Left lung (tissue), 10 donors: ENCODE measurements around the gene NUAK1. TPM values are rescaled to one million over a fixed set of nuclear protein-coding genes. Genes with fewer than 3 reads are reported as not detected.

ENCODE experiments used
- ATAC-seq: fragments of 200-7000 bp; cut with Tn5 transposase; one replicate; pipeline ENCODE4 v1.9.1; 2020; ENCODE audit warnings: moderate library complexity
- DNase-seq, 4 donors: peaks; one replicate each; pipeline ENCODE4 v3.0.0-alpha.2; 2013 to 2020
- H3K27ac ChIP-seq, 2 donors: fragments of 200-600 bp; sonication (generic) in 1 of 2; one replicate each; pipeline versions ENCODE4 v1.5.0 to v1.8.0; 2020 to 2021
- H3K27me3 ChIP-seq, 2 donors: fragments of 200-600 bp; sonication (generic) in 1 of 2; one replicate each; pipeline versions ENCODE4 v1.5.0 to v1.8.0; 2020 to 2021
- H3K36me3 ChIP-seq, 2 donors: fragments of 200-600 bp; sonication (generic) in 1 of 2; one replicate each; pipeline versions ENCODE4 v1.5.0 to v1.8.0; 2020 to 2021
- H3K4me1 ChIP-seq, 2 donors: fragments of 200-600 bp; one replicate each; pipeline ENCODE4 v1.8.0; 2021
- H3K4me3 ChIP-seq, 2 donors: fragments of 200-600 bp; sonication (generic) in 1 of 2; one replicate each; pipeline versions ENCODE4 v1.5.0 to v1.8.0; 2020 to 2021; ENCODE audit warnings: mild to moderate bottlenecking in 1 of 2
- H3K9me3 ChIP-seq, 2 donors: fragments of 200-600 bp; sonication (generic) in 1 of 2; one replicate each; pipeline versions ENCODE4 v1.5.0 to v1.8.0; 2020 to 2021
- CTCF ChIP-seq, 2 donors: fragments of 200-600 bp; sonication (generic) in 1 of 2; IDR thresholded peaks; one replicate each; pipeline versions ENCODE4 v1.5.0 to v1.8.0; 2021; ENCODE audit warnings: antibody characterized with exemption in 2 of 2
- intact Hi-C, 2 donors: fragments of 100-400 bp; cut with DNase I; formaldehyde crosslinking; loops; one replicate each; pipeline versions ENCODE4 v1.11.2 to v1.14.2; 2022
- polyA plus RNA-seq, 6 donors: library from polyadenylated mRNA; unstranded; fragments of 120-200 nt; gene quantifications; one replicate each; pipeline ENCODE4 v1.2.1, GENCODE V29; 2013; ENCODE audit not compliant: insufficient read length in 6 of 6
- total RNA-seq, 2 donors: library from RNA; stranded (reverse); fragmentation: NEBNext Ultra II Directional; extraction: Animal tissue kit (Norgen Biotek cat#: 25700); gene quantifications; one replicate each; pipeline ENCODE4 v1.2.1, GENCODE V29; 2021
- donor health status: DM: no; HTN: yes; CAD: no.
- donor health status: DM: no; HTN: no; CAD: no.

Gene NUAK1
- total and polyA plus RNA-seq, 8 donors = 6.5 to 11.7 (median 8.1) TPM

GRCh38 chr12:106098691-106099200 is 40.0 kb downstream of the NUAK1 start:
- DNase-seq = no peak
- H3K9me3 ChIP-seq = no peaks in the 10 kb centered on the region
- ATAC-seq = no peak
- no peaks in the 10 kb centered on the region for H3K4me1 ChIP-seq
- H3K27me3 ChIP-seq = no peaks in the 10 kb centered on the region
- no peak for TF ChIP-seq CTCF (IDR thresholded peaks at IDR 0.05)
- no peak overlapping the region for H3K4me3 ChIP-seq
- intact Hi-C loops = no loop called here
- no peaks in the 10 kb centered on the region for H3K36me3 ChIP-seq
- H3K27ac ChIP-seq = no peak overlapping the region

- Histone ChIP-seq H3K27me3 (no peaks in the 10 kb centered on the region), H3K36me3 (no peaks in the 10 kb centered on the region), H3K4me1 (no peaks in the 10 kb centered on the region), H3K4me3 (no peak overlapping the region), H3K9me3 (no peaks in the 10 kb centered on the region), H3K27ac (no peak overlapping the region)
- no peak for ATAC-seq
- no peak for TF ChIP-seq CTCF (IDR thresholded peaks at IDR 0.05)
- no peak for DNase-seq
- intact Hi-C loops = no loop called here
Measured at GRCh38 chr12:106097011-106097410, 41.7 kb downstream of the NUAK1 start.

GRCh38 chr12:106096376-106096775 is 42.4 kb downstream of the NUAK1 start:
- Histone ChIP-seq H3K36me3 (no peaks in the 10 kb centered on the region), H3K27me3 (no peaks in the 10 kb centered on the region), H3K9me3 (no peaks in the 10 kb centered on the region), H3K27ac (no peak overlapping the region), H3K4me3 (no peak overlapping the region), H3K4me1 (no peaks in the 10 kb centered on the region)
- intact Hi-C loops = no loop called here
- ATAC-seq (peak; percentile 38), DNase-seq (no peak)
- TF ChIP-seq CTCF (IDR thresholded peaks at IDR 0.05) = no peak

GRCh38 chr12:106094304-106094703 is 44.5 kb downstream of the NUAK1 start:
- Histone ChIP-seq H3K9me3 (no peaks in the 10 kb centered on the region), H3K4me1 (no peaks in the 10 kb centered on the region), H3K27ac (no peak overlapping the region), H3K36me3 (no peaks in the 10 kb centered on the region), H3K27me3 (no peaks in the 10 kb centered on the region), H3K4me3 (no peak overlapping the region)
- intact Hi-C loops = no loop called here
- ATAC-seq (no peak), DNase-seq (no peak)
- TF ChIP-seq CTCF (IDR thresholded peaks at IDR 0.05) = no peak

- no peak for ATAC-seq
- Histone ChIP-seq H3K27me3 (no peaks in the 10 kb centered on the region), H3K4me1 (no peaks in the 10 kb centered on the region), H3K27ac (peak overlapping the region in 1 of 2 donors; percentile 28), H3K9me3 (no peaks in the 10 kb centered on the region), H3K4me3 (no peak overlapping the region), H3K36me3 (no peaks in the 10 kb centered on the region)
- intact Hi-C loops = no loop called here
- no peak for TF ChIP-seq CTCF (IDR thresholded peaks at IDR 0.05)
- no peak for DNase-seq
Measured at GRCh38 chr12:106093246-106093645, 45.5 kb downstream of the NUAK1 start.
